ENCODE measurements around the gene AQP1.

GRCh38 chr7:30903146-30903545, 8.5 kb upstream of the AQP1 start:
- TF ChIP-seq EZH2 (IDR thresholded peaks at IDR 0.05; ENCODE audit: insufficient read depth, poor library complexity, severe bottlenecking) (no peak), EZH2phosphoT487 (IDR thresholded peaks at IDR 0.05; ENCODE audit: insufficient read depth, low read depth) (no peak)
